Stomach (tissue), 9 donors: Measurements from ENCODE around the gene MITD1. TPM values are rescaled to one million over a fixed set of nuclear protein-coding genes. Genes with fewer than 3 reads are reported as not detected.

Experiments used
- DNase-seq, 2 donors: peaks; one replicate each; pipeline versions ENCODE4 v3.0.0 to v3.0.0-alpha.2; 2013 to 2019
- H3K27ac ChIP-seq, 5 donors: fragments of 200-600 bp in 4 of 5; sonication (generic) in 4 of 5; one replicate each; pipeline ENCODE4 v1.5.1; 2013 to 2019; ENCODE audit warnings: mild to moderate bottlenecking in 1 of 5, moderate library complexity in 1 of 5
- H3K27me3 ChIP-seq, 3 donors: fragments of 200-600 bp; sonication (generic); one replicate each; pipeline ENCODE4 v1.5.1; 2017 to 2019; ENCODE audit warnings: mixed run types in 1 of 3
- H3K36me3 ChIP-seq, 4 donors: fragments of 200-600 bp; sonication (generic); 1 replicate in 3 of 4; 2 replicates in 1 of 4; pipeline ENCODE4 v1.5.1; 2016 to 2019
- H3K4me1 ChIP-seq, 4 donors: fragments of 200-600 bp; sonication (generic); one replicate each; pipeline ENCODE4 v1.5.1; 2016 to 2019
- H3K4me3 ChIP-seq, 4 donors: fragments of 200-600 bp; sonication (generic) in 3 of 4; one replicate each; pipeline ENCODE4 v1.5.1; 2016 to 2019; ENCODE audit warnings: mild to moderate bottlenecking in 1 of 4
- H3K9me3 ChIP-seq, 4 donors: fragments of 200-600 bp; sonication (generic); one replicate each; pipeline ENCODE4 v1.5.1; 2016 to 2019
- CTCF ChIP-seq, 7 experiments: fragments of 450-650 bp in 4 of 7; fragments of 200-600 bp in 3 of 7; sonication (generic) in 3 of 7; IDR thresholded peaks; one replicate each; pipeline ENCODE4 v1.5.1; 2016 to 2019; ENCODE audit warnings: antibody characterized with exemption in 7 of 7, control low read depth in 2 of 7, mild to moderate bottlenecking in 1 of 7
- EP300 ChIP-seq: sonication (generic); formaldehyde crosslinking; IDR thresholded peaks from one replicate; pipeline ENCODE4 v1.6.1; 2017; ENCODE audit warnings: antibody characterized with exemption
- POLR2A ChIP-seq, 4 donors: fragments of 450-650 bp; IDR thresholded peaks; one replicate each; pipeline ENCODE4 v1.6.1; 2016; ENCODE audit warnings: antibody characterized with exemption in 4 of 4, control low read depth in 2 of 4, mild to moderate bottlenecking in 1 of 4, moderate library complexity in 1 of 4
- POLR2AphosphoS5 ChIP-seq, 3 donors: sonication (generic); formaldehyde crosslinking; IDR thresholded peaks; one replicate each; pipeline ENCODE4 v1.6.1; 2016; ENCODE audit warnings: antibody characterized with exemption in 3 of 3
- WGBS, 5 donors: extraction: QIAGEN DNeasy Blood & Tissue Kit in 3 of 5; methylation state at CpG; one replicate each; pipeline versions ENCODE4 v1.1.5 to v1.1.7; 2013 to 2018; 5-methylcytosine and 5-hydroxymethylcytosine counted together
- intact Hi-C: fragments of 100-400 bp; cut with DNase I; formaldehyde crosslinking; loops from one replicate; pipeline ENCODE4 v1.15.1; 2023; ENCODE audit warnings: low total_unique reads
- polyA plus RNA-seq, 3 donors: library from polyadenylated mRNA; stranded (reverse); fragments of 200-250 nt; gene quantifications; one replicate each; pipeline ENCODE4 v1.2.3, GENCODE V29; 2013
- total RNA-seq, 5 donors: library from RNA; depleted of rRNA; stranded (reverse); fragments of >200 nt; gene quantifications; one replicate each; pipeline versions ENCODE4 v1.1.0 to v1.2.3, GENCODE V29; 2014 to 2016
- donor health status: healthy with polysubstance abuse.
- donor health status: Bipolar disorder and iron deficiency.
- donor health status: healthy.

MITD1 gene
- total and polyA plus RNA-seq, 8 donors: 2.0 to 132 (median 33.5) TPM

GRCh38 chr2:99159594-99159993 is 21.3 kb downstream of the MITD1 start:
- WGBS, 5 donors: 80 to 88% (median 84%) methylated on average over 4 of the region's 4 CpGs
- intact Hi-C loops: no loop called here

GRCh38 chr2:99158599-99158998 is 22.3 kb downstream of the MITD1 start:
- DNase-seq: no peak
- Histone ChIP-seq H3K36me3 (peaks cover 0 to 52% (median 46%) of the 10 kb centered on the region in 4 donors), H3K27me3 (no peaks in the 10 kb centered on the region), H3K4me3 (no peak overlapping the region), H3K27ac (no peak overlapping the region), H3K4me1 (peaks cover 14 to 29% (median 20%) of the 10 kb centered on the region in 4 donors), H3K9me3 (no peaks in the 10 kb centered on the region)
- WGBS, 5 donors: 93 to 100% (median 96%) methylated on average over 5 of the region's 5 CpGs
- TF ChIP-seq EP300 (no peak), CTCF (IDR thresholded peaks at IDR 0.05) (no peak), POLR2A (IDR thresholded peaks at IDR 0.05) (no peak), POLR2AphosphoS5 (IDR thresholded peaks at IDR 0.05) (no peak)
- intact Hi-C loops: no loop called here

More at GRCh38 chr2:99159594-99159993, 21.3 kb downstream of the MITD1 start:
- Histone ChIP-seq H3K9me3 (no peaks in the 10 kb centered on the region), H3K4me1 (peaks cover 7 to 20% (median 12%) of the 10 kb centered on the region in 4 donors), H3K36me3 (peaks cover 0 to 62% (median 54%) of the 10 kb centered on the region in 4 donors), H3K27ac (no peak overlapping the region), H3K4me3 (no peak overlapping the region), H3K27me3 (no peaks in the 10 kb centered on the region)
- no peak for DNase-seq
- TF ChIP-seq EP300: no peak
- no peak for TF ChIP-seq POLR2AphosphoS5 (IDR thresholded peaks at IDR 0.05)
- no peak for TF ChIP-seq CTCF (IDR thresholded peaks at IDR 0.05)
- no peak for TF ChIP-seq POLR2A (IDR thresholded peaks at IDR 0.05)

GRCh38 chr2:99156891-99157290 is 24.0 kb downstream of the MITD1 start:
- H3K27ac ChIP-seq: no peak overlapping the region
- H3K36me3 ChIP-seq: peaks cover 0 to 36% (median 33%) of the 10 kb centered on the region in 4 donors
- H3K27me3 ChIP-seq: no peaks in the 10 kb centered on the region
- 66 to 79% (median 69%) methylated on average over 1 of the region's 1 CpG for WGBS, 5 donors
- H3K4me1 ChIP-seq: peaks cover 14 to 37% (median 23%) of the 10 kb centered on the region in 4 donors
- intact Hi-C loops: no loop called here
- TF ChIP-seq POLR2AphosphoS5 (IDR thresholded peaks at IDR 0.05): no peak
- no peak for TF ChIP-seq POLR2A (IDR thresholded peaks at IDR 0.05)
- TF ChIP-seq CTCF (IDR thresholded peaks at IDR 0.05): no peak
- TF ChIP-seq EP300: no peak
- no peaks in the 10 kb centered on the region for H3K9me3 ChIP-seq
- no peak for DNase-seq
- no peak overlapping the region for H3K4me3 ChIP-seq

GRCh38 chr2:99154643-99155536 is 26.0 kb downstream of the MITD1 start, which contains the start of the genes LIPT1 and TSGA10:
Gene LIPT1, plus strand, starts transcription at chr2:99154967. Its CDS starts 6,991 bp downstream, at chr2:99161958.
Gene TSGA10, minus strand, starts transcription at chr2:99154942. Its CDS starts 45,503 bp downstream, at chr2:99109439.
- TF ChIP-seq POLR2AphosphoS5 (IDR thresholded peaks at IDR 0.05): peak; percentile 95 to 98 (median 98)
- TF ChIP-seq CTCF (IDR thresholded peaks at IDR 0.05): peak in 2 of 7 experiments; percentile 8 to 14
- peak in 2 of 4 donors; percentile 51 to 86 for TF ChIP-seq POLR2A (IDR thresholded peaks at IDR 0.05)
- TF ChIP-seq EP300: no peak
- H3K9me3 ChIP-seq: no peaks in the 10 kb centered on the region
- WGBS, 5 donors: 0 to 1% (median 1%) methylated on average over 25 to 70 of the region's 70 CpGs
- H3K36me3 ChIP-seq: peaks cover 0 to 32% (median 28%) of the 10 kb centered on the region in 4 donors
- DNase-seq: peak; percentile 92 to 98
- intact Hi-C loops: no loop called here
- H3K4me1 ChIP-seq: peaks cover 14 to 39% (median 23%) of the 10 kb centered on the region in 4 donors
- H3K4me3 ChIP-seq: peak within 1 kb of the TSS; percentile 61 to 76 (median 66)
- H3K27me3 ChIP-seq: no peaks in the 10 kb centered on the region
- H3K27ac ChIP-seq: peak within 1 kb of the TSS; percentile 90 to 93 (median 92)
